Measurements from ENCODE around the gene NKX2-4.

NKX2-4 gene

GRCh38 chr20:21433329-21433890 is 36.1 kb upstream of the NKX2-4 start:
- no peak for TF ChIP-seq FOXM1 (IDR thresholded peaks at IDR 0.05; ENCODE audit: borderline replicate concordance, low read depth)
- no peak for TF ChIP-seq TEAD4 (IDR thresholded peaks at IDR 0.05)
- TF ChIP-seq, protein P1, sequence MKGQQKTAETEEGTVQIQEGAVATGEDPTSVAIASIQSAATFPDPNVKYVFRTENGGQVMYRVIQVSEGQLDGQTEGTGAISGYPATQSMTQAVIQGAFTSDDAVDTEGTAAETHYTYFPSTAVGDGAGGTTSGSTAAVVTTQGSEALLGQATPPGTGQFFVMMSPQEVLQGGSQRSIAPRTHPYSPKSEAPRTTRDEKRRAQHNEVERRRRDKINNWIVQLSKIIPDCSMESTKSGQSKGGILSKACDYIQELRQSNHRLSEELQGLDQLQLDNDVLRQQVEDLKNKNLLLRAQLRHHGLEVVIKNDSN (IDR thresholded peaks at IDR 0.05) = no peak
- TF ChIP-seq EP300 (IDR thresholded peaks at IDR 0.05; ENCODE audit: borderline replicate concordance) = no peak

- TF ChIP-seq, protein P2, sequence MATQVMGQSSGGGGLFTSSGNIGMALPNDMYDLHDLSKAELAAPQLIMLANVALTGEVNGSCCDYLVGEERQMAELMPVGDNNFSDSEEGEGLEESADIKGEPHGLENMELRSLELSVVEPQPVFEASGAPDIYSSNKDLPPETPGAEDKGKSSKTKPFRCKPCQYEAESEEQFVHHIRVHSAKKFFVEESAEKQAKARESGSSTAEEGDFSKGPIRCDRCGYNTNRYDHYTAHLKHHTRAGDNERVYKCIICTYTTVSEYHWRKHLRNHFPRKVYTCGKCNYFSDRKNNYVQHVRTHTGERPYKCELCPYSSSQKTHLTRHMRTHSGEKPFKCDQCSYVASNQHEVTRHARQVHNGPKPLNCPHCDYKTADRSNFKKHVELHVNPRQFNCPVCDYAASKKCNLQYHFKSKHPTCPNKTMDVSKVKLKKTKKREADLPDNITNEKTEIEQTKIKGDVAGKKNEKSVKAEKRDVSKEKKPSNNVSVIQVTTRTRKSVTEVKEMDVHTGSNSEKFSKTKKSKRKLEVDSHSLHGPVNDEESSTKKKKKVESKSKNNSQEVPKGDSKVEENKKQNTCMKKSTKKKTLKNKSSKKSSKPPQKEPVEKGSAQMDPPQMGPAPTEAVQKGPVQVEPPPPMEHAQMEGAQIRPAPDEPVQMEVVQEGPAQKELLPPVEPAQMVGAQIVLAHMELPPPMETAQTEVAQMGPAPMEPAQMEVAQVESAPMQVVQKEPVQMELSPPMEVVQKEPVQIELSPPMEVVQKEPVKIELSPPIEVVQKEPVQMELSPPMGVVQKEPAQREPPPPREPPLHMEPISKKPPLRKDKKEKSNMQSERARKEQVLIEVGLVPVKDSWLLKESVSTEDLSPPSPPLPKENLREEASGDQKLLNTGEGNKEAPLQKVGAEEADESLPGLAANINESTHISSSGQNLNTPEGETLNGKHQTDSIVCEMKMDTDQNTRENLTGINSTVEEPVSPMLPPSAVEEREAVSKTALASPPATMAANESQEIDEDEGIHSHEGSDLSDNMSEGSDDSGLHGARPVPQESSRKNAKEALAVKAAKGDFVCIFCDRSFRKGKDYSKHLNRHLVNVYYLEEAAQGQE (IDR thresholded peaks at IDR 0.05; ENCODE audit: low read depth) = no peak
Measured at GRCh38 chr20:21432911-21433310, 35.6 kb upstream of the NKX2-4 start.

GRCh38 chr20:21430020-21430419 is 32.7 kb upstream of the NKX2-4 start:
- TF ChIP-seq EP300 (IDR thresholded peaks at IDR 0.05; ENCODE audit: borderline replicate concordance) (no peak), YY1 (IDR thresholded peaks at IDR 0.05; ENCODE audit: low read depth) (no peak), NFIC (IDR thresholded peaks at IDR 0.05) (no peak), FOXM1 (IDR thresholded peaks at IDR 0.05; ENCODE audit: borderline replicate concordance, low read depth) (no peak), TEAD4 (IDR thresholded peaks at IDR 0.05) (no peak), MAX (IDR thresholded peaks at IDR 0.05) (no peak), TCF12 (IDR thresholded peaks at IDR 0.05; ENCODE audit: low read depth) (no peak), CREB1 (IDR thresholded peaks at IDR 0.05; ENCODE audit: low read depth) (no peak), CEBPB (IDR thresholded peaks at IDR 0.05) (no peak), RAD21 (IDR thresholded peaks at IDR 0.05; ENCODE audit: low read depth) (no peak), EGR1 (IDR thresholded peaks at IDR 0.05) (no peak)
- TF ChIP-seq, protein P2 (IDR thresholded peaks at IDR 0.05; ENCODE audit: low read depth) = no peak
- TF ChIP-seq, protein P1 (IDR thresholded peaks at IDR 0.05) = no peak

- no peak for TF ChIP-seq EGR1 (IDR thresholded peaks at IDR 0.05)
- no peak for TF ChIP-seq NFIC (IDR thresholded peaks at IDR 0.05)
- no peak for TF ChIP-seq TAF1 (IDR thresholded peaks at IDR 0.05; ENCODE audit: low read depth)
- TF ChIP-seq, protein P2 (IDR thresholded peaks at IDR 0.05; ENCODE audit: low read depth) = no peak
- no peak for TF ChIP-seq YY1 (IDR thresholded peaks at IDR 0.05; ENCODE audit: low read depth)
- TF ChIP-seq ZBTB7A (IDR thresholded peaks at IDR 0.05; ENCODE audit: low read depth) = no peak
- no peak for TF ChIP-seq CEBPB (IDR thresholded peaks at IDR 0.05)
- no peak for TF ChIP-seq EP300 (IDR thresholded peaks at IDR 0.05; ENCODE audit: borderline replicate concordance)
- TF ChIP-seq, protein P1 (IDR thresholded peaks at IDR 0.05) = no peak
- TF ChIP-seq MAX (IDR thresholded peaks at IDR 0.05) = no peak
- TF ChIP-seq RAD21 (IDR thresholded peaks at IDR 0.05; ENCODE audit: low read depth) = no peak
- TF ChIP-seq TCF12 (IDR thresholded peaks at IDR 0.05; ENCODE audit: low read depth) = no peak
- no peak for TF ChIP-seq CREB1 (IDR thresholded peaks at IDR 0.05; ENCODE audit: low read depth)
- no peak for TF ChIP-seq FOXM1 (IDR thresholded peaks at IDR 0.05; ENCODE audit: borderline replicate concordance, low read depth)
- TF ChIP-seq TEAD4 (IDR thresholded peaks at IDR 0.05) = no peak
Measured at GRCh38 chr20:21424846-21425245, 27.5 kb upstream of the NKX2-4 start.

Measured in Ishikawa (cell line).